ENCODE data around the gene IFT81.
A peak's percentile ranks its signal among the peaks of the same experiment; 100 is the strongest.

The IFT81 gene

DNA sequence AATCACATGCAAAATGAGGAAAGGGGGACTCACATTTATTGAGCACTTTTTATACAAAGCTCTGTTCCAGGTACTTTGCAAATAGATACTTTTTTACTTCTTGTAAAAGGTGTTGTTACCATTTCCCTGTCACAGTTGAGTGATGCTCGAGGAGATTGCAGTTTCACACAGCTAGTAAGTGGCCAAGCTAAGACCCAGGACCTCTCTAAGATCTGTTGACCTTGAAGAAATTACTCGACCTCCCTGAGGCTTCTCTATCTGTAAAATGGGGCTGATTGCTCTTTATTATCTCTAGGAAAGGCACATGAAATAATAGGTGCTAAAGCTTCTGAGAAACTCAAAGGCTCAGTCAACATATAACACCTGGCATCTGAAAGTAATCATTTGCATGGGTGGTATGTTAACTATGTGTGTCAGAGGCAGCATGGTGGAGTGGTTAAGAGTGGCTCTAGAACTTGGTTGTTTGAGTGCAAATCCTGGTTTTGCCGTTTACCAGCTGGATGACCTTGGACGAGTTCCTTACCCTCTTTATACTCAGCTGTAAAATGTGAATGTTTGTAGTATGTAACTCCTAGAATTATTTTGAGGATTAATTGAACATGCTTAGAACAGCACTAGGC lies 41.5 kb downstream of the IFT81 start:
- no peak for DNase-seq

- no peak for DNase-seq
These were observed 44.7 kb downstream of the IFT81 start for GRCh38 chr12:110168732-110169455.

DNA sequence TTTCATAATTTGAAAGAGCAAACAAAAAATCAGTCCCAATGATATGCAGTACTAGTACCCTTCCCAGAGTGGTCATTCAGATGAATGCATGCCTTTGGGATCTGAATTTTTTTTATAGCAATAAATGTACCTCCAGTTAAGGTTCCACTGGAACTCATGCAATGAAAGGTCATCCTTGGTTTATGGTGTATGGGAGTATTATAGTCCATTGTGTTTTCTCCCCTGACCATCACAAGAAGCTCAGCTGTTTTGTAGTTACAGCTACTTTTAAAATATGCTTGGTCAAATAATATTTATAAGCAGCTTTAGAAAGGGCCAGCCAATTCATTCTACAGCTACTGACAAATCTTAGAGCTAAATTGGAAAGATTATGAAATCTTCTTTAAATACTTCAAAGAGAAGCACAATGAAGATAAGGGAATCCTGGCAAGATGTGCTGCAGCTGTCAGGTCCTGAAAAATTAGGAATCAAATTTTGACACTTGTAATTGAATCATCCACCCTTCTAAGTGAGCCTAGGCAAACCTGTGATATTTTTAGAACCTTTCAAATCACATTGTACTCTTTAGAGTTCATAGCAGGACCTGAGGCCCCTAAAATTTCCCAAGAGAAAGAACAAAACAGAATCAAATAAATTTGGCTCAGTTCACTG lies 46.5 kb downstream of the IFT81 start:
- DNase-seq, result no peak

- DNase-seq, result no peak
These were observed 47.0 kb downstream of the IFT81 start for GRCh38 chr12:110171186-110171538.

DNA sequence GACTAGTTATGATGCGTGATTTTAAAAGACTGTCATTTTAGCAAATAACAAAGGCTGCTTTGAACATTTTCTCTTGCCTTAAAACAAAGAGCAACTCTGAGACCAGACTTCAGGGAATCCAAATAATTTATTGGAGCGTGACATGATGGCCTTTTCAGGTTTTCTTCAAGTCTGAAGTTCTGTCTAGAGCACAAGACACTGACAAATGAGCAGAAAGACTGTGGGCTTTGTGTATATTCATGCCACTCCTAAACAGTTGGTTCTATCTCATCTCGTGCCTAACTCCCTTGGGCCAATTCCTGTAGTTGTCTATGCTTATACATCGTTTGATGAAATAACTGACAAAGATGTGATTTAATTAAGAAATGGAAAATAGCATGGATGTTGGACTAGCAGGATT lies 47.5 kb downstream of the IFT81 start:
- DNase-seq, result no peak

DNA sequence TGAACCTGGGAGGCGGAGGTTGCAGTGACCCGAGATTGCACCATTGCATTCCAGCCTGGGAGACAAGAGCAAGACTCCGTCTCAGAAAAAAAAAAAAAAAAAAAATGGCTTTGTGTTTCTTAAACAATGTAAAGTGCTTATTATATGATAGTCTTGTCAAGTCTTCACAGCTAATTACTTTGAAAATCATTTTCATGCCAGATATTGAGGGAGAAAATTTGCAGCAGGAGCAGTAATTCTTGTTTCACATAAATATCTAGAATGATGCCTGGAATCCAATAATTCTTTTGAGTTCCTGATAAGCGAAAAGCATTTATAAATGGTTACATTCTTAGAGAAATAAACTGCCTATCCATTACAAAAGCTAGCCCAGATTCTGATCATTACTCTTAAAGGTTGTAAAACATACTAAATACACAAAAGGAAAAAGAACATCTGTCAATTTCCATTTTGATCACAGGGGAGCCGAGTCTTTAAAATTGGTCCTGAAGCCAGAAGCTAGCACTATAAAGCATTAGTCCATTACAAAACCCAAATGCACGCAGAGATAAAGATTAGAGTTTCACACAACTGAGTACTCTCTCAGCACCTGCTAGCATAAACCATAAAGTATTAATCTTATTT lies 50.3 kb downstream of the IFT81 start:
- DNase-seq, result no peak

GRCh38 chr12:110175201-110175600 lies 51.0 kb downstream of the IFT81 start:
- no peak for DNase-seq

GRCh38 chr12:110176745-110177144 lies 52.6 kb downstream of the IFT81 start:
- DNase-seq, result no peak

- no peak for DNase-seq
These were observed 55.1 kb downstream of the IFT81 start for GRCh38 chr12:110179291-110179690.

- no peak for DNase-seq
These were observed 56.4 kb downstream of the IFT81 start for GRCh38 chr12:110180591-110181005.

DNA sequence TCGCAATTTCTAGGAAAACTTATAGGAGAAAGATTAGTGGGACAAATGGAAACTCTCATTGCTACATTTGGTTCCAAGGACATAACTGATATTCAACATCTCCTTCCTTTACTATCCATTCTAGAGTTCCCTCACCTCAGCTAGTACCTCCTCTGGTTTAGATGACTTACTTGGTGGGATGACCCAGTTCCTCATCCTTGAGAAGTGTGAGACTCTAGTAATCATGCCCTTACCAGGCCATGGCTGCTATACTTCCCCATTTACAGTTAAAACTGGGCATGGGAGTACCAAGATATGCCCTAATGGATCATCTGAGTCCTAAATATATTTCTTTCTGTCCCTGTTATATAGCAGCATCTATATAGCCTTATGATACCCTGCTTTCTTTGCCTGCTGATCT lies 58.1 kb downstream of the IFT81 start:
- no peak for DNase-seq

DNA sequence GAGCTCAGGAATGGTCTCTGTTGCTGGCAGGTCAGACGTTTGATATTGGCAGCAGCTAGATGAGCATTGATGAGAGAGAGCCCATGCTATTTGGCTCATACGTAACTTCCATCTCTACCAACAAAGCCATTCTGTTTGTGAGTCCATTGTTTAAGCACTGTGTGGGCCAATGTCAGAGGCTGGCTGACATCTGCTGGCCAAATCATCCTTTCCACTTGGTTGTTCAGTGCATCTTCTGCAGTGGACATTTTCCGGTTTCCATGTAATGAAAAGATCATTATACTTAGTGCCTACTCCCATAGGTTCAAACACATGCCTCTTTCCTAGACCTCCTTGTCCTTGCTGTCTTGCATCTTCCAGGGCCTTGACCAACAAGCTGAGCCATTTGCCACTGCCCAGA lies 59.2 kb downstream of the IFT81 start:
- no peak for DNase-seq

- DNase-seq, result no peak
These were observed 61.5 kb downstream of the IFT81 start for GRCh38 chr12:110185626-110186025.

- DNase-seq, result no peak
These were observed 61.9 kb downstream of the IFT81 start for GRCh38 chr12:110186059-110186458.

DNA sequence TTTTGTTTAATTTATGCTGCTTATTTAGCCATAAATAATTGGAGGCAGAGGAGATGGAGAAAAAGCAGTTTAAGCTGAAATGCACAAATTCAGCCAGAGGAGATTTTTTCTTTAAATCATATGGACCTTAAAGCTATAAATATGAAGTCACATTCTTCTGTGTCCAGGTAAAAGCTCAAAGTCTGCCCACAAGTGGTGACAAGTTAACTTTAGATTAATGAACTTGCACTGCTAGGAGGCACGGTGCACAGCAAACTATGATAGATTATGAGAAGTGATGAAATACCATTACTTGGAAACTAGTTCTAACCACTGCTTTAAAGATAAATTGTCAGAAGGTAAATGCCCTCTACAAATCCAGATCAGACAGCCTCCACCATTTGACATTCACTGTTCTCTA lies 69.0 kb downstream of the IFT81 start:
- DNase-seq, result no peak

- no peak for DNase-seq
These were observed 72.8 kb downstream of the IFT81 start for GRCh38 chr12:110197003-110197402.

- DNase-seq, result no peak
These were observed 74.2 kb downstream of the IFT81 start for GRCh38 chr12:110198386-110198785.

- peak; percentile 53 for DNase-seq
These were observed 75.4 kb downstream of the IFT81 start for GRCh38 chr12:110199339-110200123.

GRCh38 chr12:110200124-110200417 lies 75.9 kb downstream of the IFT81 start:
- peak; percentile 7 for DNase-seq

DNA sequence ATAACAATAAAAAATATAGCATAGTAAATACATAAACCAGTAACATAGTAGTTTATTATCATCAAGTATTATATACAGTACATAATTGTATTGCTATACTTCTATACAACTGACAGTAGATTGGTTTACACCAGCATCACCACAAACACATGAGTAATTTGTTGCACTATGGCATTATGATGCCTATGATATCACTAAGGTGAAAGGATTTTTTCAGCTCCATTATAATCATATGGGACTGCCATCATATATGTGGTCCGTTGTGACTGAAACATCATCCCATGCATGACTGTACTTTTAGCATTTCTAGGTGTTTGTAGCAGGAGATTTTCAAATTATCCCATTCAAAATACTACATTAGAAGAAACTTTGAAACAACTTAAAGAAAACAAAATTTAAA lies 77.8 kb downstream of the IFT81 start:
- DNase-seq, result no peak

DNA sequence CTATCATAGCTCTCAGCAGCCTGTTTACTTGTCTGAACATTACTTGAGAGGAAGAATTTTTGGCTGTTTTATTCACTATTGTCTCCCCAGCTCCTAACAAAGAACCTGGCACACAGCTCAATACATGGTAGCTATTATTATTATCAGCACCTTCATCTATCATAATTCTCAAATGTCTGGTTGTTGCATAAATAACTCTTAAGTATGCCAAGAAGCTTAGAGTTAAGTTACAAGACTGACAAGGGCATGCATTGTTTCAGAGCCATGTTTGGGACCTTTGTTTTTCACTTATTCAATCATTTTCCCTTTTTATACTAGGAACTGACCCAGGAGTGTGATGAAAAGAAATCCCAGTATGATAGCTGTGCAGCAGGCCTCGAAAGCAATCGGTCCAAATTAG lies 79.4 kb downstream of the IFT81 start:
- DNase-seq, result no peak

DNA sequence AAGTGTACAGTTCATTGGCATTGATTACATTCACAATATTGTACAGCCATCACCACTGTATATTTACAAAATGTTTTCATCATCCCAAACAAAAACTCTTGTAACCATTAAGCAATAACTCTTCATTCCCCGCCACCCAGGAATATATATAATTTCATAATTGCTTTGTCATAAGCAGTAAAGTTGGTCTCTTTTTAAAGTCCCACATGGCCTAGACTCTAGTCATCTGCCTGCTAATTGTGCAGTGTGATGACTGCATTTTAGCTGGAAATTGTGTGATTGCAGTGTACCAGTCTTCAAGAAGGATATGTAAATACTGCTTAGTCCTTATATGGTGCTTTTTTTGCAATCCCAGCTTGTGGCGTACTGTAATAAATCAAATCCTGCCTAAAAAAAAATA lies 81.8 kb downstream of the IFT81 start:
- DNase-seq, result no peak

All from activated CD4-positive, alpha-beta T cell treated with anti-CD3 and anti-CD28 coated beads, Interleukin-10, Interleukin-2, amounts not matched to agents 100 ng/mL and 50 ng/mL, durations not matched to agents 16 hours and 8 hours (primary cell).